ENCODE measurements around the gene S100PBP. TPM values are rescaled to one million over a fixed set of nuclear protein-coding genes. Genes with fewer than 3 reads are reported as not detected.

S100PBP gene
- total and polyA plus RNA-seq, 10 of the 15 experiments (the other 5 are each of a cell fraction or from before 2014, with no cell fraction given) = 17.0 to 98.3 (median 40.6) TPM

DNA sequence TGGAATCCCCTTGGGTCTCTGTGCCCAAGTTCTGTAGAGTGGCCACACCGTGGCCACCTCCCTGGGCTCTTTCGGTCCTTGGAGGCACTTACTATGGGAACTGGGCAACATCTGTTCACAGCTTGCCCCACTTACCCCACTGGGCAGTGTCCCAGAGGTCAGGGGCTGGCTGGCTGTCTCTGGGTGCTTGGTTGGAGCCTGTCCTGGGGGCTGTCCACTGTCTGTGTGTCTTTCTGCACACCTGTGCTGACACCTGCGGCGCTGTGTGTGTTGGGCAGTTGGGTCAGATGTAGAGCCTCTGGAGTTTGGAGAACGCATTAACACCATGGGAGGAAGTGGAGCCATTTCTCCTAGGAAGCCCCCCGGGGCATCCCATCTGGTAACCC is 85.1 kb downstream of the S100PBP start:
- Histone ChIP-seq H3K4me3 (no peak overlapping the region), H2AFZ (ENCODE audit: control insufficient read depth, low read depth, low read length) (no peak overlapping the region), H3K36me3 (ENCODE audit: control insufficient read depth in 2 of 2, insufficient read depth in 2 of 2, low read length in 1 of 2) (no peaks in the 10 kb centered on the region), H3K4me1 (ENCODE audit: control insufficient read depth, insufficient read depth, low read length) (no peaks in the 10 kb centered on the region), H3K9ac (ENCODE audit: control insufficient read depth, insufficient read depth, low read length) (no peak overlapping the region), H3K27me3 (replicated peaks in 1 of 2; ENCODE audit: control insufficient read depth in 2 of 2, insufficient read depth in 2 of 2, low read length in 1 of 2) (peaks cover 2 to 7% of the 10 kb centered on the region in 2 experiments), H3K79me2 (ENCODE audit: control insufficient read depth, insufficient read depth, low read length) (no peaks in the 10 kb centered on the region), H4K20me1 (ENCODE audit: control insufficient read depth, insufficient read depth) (no peaks in the 10 kb centered on the region), H3K9me3 (replicated peaks; ENCODE audit: control insufficient read depth, insufficient read depth, low read length) (no peaks in the 10 kb centered on the region), H3K27ac (ENCODE audit: control insufficient read depth, insufficient read depth) (no peak overlapping the region), H3K4me2 (ENCODE audit: control insufficient read depth, insufficient read depth) (no peak overlapping the region)
- ATAC-seq (no peak), FAIRE-seq (no peak), DNase-seq (ENCODE audit: low read depth, low spot score) (no peak)
- TF ChIP-seq CREB1 (IDR thresholded peaks at IDR 0.05; ENCODE audit: low read depth) = no peak
- TF ChIP-seq ESRRA (IDR thresholded peaks at IDR 0.05; ENCODE audit: low read length) = no peak
- no peak for TF ChIP-seq HDAC6 (IDR thresholded peaks at IDR 0.05; ENCODE audit: unreplicated experiment)
- TF ChIP-seq, protein P1, sequence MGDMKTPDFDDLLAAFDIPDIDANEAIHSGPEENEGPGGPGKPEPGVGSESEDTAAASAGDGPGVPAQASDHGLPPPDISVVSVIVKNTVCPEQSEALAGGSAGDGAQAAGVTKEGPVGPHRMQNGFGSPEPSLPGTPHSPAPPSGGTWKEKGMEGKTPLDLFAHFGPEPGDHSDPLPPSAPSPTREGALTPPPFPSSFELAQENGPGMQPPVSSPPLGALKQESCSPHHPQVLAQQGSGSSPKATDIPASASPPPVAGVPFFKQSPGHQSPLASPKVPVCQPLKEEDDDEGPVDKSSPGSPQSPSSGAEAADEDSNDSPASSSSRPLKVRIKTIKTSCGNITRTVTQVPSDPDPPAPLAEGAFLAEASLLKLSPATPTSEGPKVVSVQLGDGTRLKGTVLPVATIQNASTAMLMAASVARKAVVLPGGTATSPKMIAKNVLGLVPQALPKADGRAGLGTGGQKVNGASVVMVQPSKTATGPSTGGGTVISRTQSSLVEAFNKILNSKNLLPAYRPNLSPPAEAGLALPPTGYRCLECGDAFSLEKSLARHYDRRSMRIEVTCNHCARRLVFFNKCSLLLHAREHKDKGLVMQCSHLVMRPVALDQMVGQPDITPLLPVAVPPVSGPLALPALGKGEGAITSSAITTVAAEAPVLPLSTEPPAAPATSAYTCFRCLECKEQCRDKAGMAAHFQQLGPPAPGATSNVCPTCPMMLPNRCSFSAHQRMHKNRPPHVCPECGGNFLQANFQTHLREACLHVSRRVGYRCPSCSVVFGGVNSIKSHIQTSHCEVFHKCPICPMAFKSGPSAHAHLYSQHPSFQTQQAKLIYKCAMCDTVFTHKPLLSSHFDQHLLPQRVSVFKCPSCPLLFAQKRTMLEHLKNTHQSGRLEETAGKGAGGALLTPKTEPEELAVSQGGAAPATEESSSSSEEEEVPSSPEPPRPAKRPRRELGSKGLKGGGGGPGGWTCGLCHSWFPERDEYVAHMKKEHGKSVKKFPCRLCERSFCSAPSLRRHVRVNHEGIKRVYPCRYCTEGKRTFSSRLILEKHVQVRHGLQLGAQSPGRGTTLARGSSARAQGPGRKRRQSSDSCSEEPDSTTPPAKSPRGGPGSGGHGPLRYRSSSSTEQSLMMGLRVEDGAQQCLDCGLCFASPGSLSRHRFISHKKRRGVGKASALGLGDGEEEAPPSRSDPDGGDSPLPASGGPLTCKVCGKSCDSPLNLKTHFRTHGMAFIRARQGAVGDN (IDR thresholded peaks at IDR 0.05) = no peak
- TF ChIP-seq JUND (IDR thresholded peaks at IDR 0.05; ENCODE audit: low read depth, low read length) = no peak
- TF ChIP-seq BHLHE40 (IDR thresholded peaks at IDR 0.05; ENCODE audit: borderline replicate concordance in 1 of 2, low read depth in 2 of 2, low read length in 1 of 2) = no peak
- TF ChIP-seq MXI1 (IDR thresholded peaks at IDR 0.05; ENCODE audit: low read depth, low read length) = no peak
- no peak for TF ChIP-seq JUNB (IDR thresholded peaks at IDR 0.05)
- no peak for TF ChIP-seq IKZF1 (conservative IDR thresholded peaks at IDR 0.05)
- no peak for TF ChIP-seq SMC3 (IDR thresholded peaks at IDR 0.05; ENCODE audit: borderline replicate concordance, low read length)
- no peak for TF ChIP-seq NFXL1 (IDR thresholded peaks at IDR 0.05; ENCODE audit: borderline replicate concordance)
- TF ChIP-seq NR2F1 (conservative IDR thresholded peaks at IDR 0.05) = no peak
- TF ChIP-seq HCFC1 (IDR thresholded peaks at IDR 0.05; ENCODE audit: low read length) = no peak
- no peak for TF ChIP-seq SP1 (IDR thresholded peaks at IDR 0.05; ENCODE audit: low read depth, low read length)
- no peak for TF ChIP-seq BCL11A (IDR thresholded peaks at IDR 0.05; ENCODE audit: low read depth, low read length)
- no peak for TF ChIP-seq SPI1 (IDR thresholded peaks at IDR 0.05; ENCODE audit: borderline replicate concordance, insufficient read depth, low read depth, low read length)
- no peak for TF ChIP-seq IRF4 (IDR thresholded peaks at IDR 0.05; ENCODE audit: low read depth, low read length)
- TF ChIP-seq DPF2 (IDR thresholded peaks at IDR 0.05) = no peak
- TF ChIP-seq ZNF622 (IDR thresholded peaks at IDR 0.05) = no peak
- CTCF ChIA-PET = interaction anchor here (1.7 kb wide), 1 partner anchor 10 kb away, joined by 4 read pairs; no protein-coding TSS in a partner anchor
- WGBS (ENCODE audit: insufficient coverage, insufficient replicate concordance, low lambda C conversion rate, missing lambda C conversion rate) = 59% methylated on average over 6 of the region's 6 CpGs
- in situ Hi-C loops (cut with MboI) (no loop called here), intact Hi-C loops (cut with micrococcal nuclease; ENCODE audit: unreplicated experiment) (no loop called here)
- no TSS peak for BruUV-seq (replicated peaks)
- RAD21 ChIA-PET (ENCODE audit: unreplicated experiment) = interaction anchor here (0.5 kb wide), 1 partner anchor 382 kb away, joined by 3 read pairs; no protein-coding TSS in a partner anchor
- POLR2A ChIA-PET = no interaction called here
- SMC1A ChIA-PET (ENCODE audit: uncharacterized antibody, unreplicated experiment) = no interaction called here

Measured in GM12878 (cell line).